ENCODE results near the gene PTGFR. TPM values are rescaled to one million over a fixed set of nuclear protein-coding genes. Genes with fewer than 3 reads are reported as not detected.

Gene PTGFR
- 0.35 TPM for total RNA-seq (2013)
- polyA plus RNA-seq (under 1 TPM in 2 of 3 donors, not detected in 1; 0.43 to 0.88 TPM), polyA minus RNA-seq (0.48 and 0.55 TPM in 2 replicates), total RNA-seq (0.06 to 1.7 (median 0.31) reads per million in 11 experiments)

GRCh38 chr1:78490861-78491450, at the start of gene PTGFR:
PTGFR (plus strand) TSS chr1:78490974; CDS start chr1:78492744, 1,770 bp downstream.
- Histone ChIP-seq H2AFZ (ENCODE audit: insufficient read depth, low read depth, low read length, poor library complexity, severe bottlenecking) (peak within 1 kb of the TSS; percentile 60), H3K4me2 (replicated peaks; ENCODE audit: extremely low read depth, low read length, poor library complexity, severe bottlenecking) (peak within 1 kb of the TSS; percentile 62)
- H3K27me3 Mint-ChIP-seq (ENCODE audit: low read depth in 3 of 3): peaks cover 30 to 37% (median 34%) of the 10 kb centered on the region in 3 donors

GRCh38 chr1:78441921-78442320, 48.9 kb upstream of the PTGFR start:
- H3K4me3 Mint-ChIP-seq: no peak overlapping the region
- DNase-seq: no peak
- H2AFZ ChIP-seq (ENCODE audit: insufficient read depth, low read depth, low read length, poor library complexity, severe bottlenecking): no peak overlapping the region
- intact Hi-C loops (cut with micrococcal nuclease): no loop called here
- H3K4me1 Mint-ChIP-seq: no peaks in the 10 kb centered on the region
- 55% methylated on average over 2 of the region's 3 CpGs for WGBS (ENCODE audit: insufficient coverage)
- no peak overlapping the region for H3K9ac ChIP-seq (ENCODE audit: insufficient read depth, low read length, poor library complexity, severe bottlenecking)
- no peaks in the 10 kb centered on the region for H3K27me3 Mint-ChIP-seq (ENCODE audit: low read depth in 3 of 3)
- H3K36me3 Mint-ChIP-seq: no peaks in the 10 kb centered on the region
- no peaks in the 10 kb centered on the region for H3K4me1 ChIP-seq (ENCODE audit: control insufficient read depth in 1 of 2, insufficient read depth in 2 of 2, low read length in 2 of 2)
- no peaks in the 10 kb centered on the region for H3K79me2 ChIP-seq (ENCODE audit: insufficient read depth, low read length)
- no peak overlapping the region for H3K4me2 ChIP-seq (replicated peaks; ENCODE audit: extremely low read depth, low read length, poor library complexity, severe bottlenecking)
- no peak overlapping the region for H3K4me3 ChIP-seq (replicated peaks in 1 of 3; ENCODE audit: low read depth in 2 of 3, low read length in 3 of 3)
- no peak overlapping the region for H3K27ac ChIP-seq (ENCODE audit: low read depth in 1 of 2, low read length in 2 of 2)
- TF ChIP-seq CTCF (IDR thresholded peaks at IDR 0.05): no peak
- H4K20me1 ChIP-seq (ENCODE audit: insufficient read depth, low read length): no peaks in the 10 kb centered on the region
- H3K9me3 Mint-ChIP-seq: peaks cover 0 to 8% (median 4%) of the 10 kb centered on the region in 7 donors
- H3K36me3 ChIP-seq (replicated peaks in 1 of 2; ENCODE audit: control insufficient read depth in 1 of 2, insufficient read depth in 2 of 2, low read length in 2 of 2): no peaks in the 10 kb centered on the region
- H3K9me3 ChIP-seq (replicated peaks in 1 of 2; ENCODE audit: control insufficient read depth in 1 of 2, insufficient read depth in 1 of 2, low read length in 2 of 2): peaks cover 0 to 3% of the 10 kb centered on the region in 2 donors
- no peaks in the 10 kb centered on the region for H3K27me3 ChIP-seq (ENCODE audit: control insufficient read depth in 2 of 2, insufficient read depth in 2 of 2, low read length in 2 of 2)
- H3K27ac Mint-ChIP-seq: no peak overlapping the region

More at GRCh38 chr1:78490861-78491450, at the start of gene PTGFR:
- Mint-ChIP-seq H3K9me3 (peaks cover 1 to 17% (median 9%) of the 10 kb centered on the region in 7 donors), H3K36me3 (no peaks in the 10 kb centered on the region), H3K4me1 (peaks cover 14% of the 10 kb centered on the region), H3K27ac (peak within 1 kb of the TSS in 4 of 7 donors; percentile 27 to 64 (median 47)), H3K4me3 (peak within 1 kb of the TSS; percentile 76 to 95)
- no peaks in the 10 kb centered on the region for H3K79me2 ChIP-seq (ENCODE audit: insufficient read depth, low read length)
- peaks cover 21 to 32% of the 10 kb centered on the region in 2 donors for H3K27me3 ChIP-seq (ENCODE audit: control insufficient read depth in 2 of 2, insufficient read depth in 2 of 2, low read length in 2 of 2)
- H3K36me3 ChIP-seq (replicated peaks in 1 of 2; ENCODE audit: control insufficient read depth in 1 of 2, insufficient read depth in 2 of 2, low read length in 2 of 2): no peaks in the 10 kb centered on the region
- peaks cover 7 to 8% of the 10 kb centered on the region in 2 donors for H3K4me1 ChIP-seq (ENCODE audit: control insufficient read depth in 1 of 2, insufficient read depth in 2 of 2, low read length in 2 of 2)
- intact Hi-C loops (cut with micrococcal nuclease): no loop called here
- H3K9ac ChIP-seq (ENCODE audit: insufficient read depth, low read length, poor library complexity, severe bottlenecking): peak within 1 kb of the TSS; percentile 20
- H4K20me1 ChIP-seq (ENCODE audit: insufficient read depth, low read length): no peaks in the 10 kb centered on the region
- WGBS (ENCODE audit: insufficient coverage): 2% methylated on average over 39 of the region's 42 CpGs
- TF ChIP-seq CTCF (IDR thresholded peaks at IDR 0.05): no peak
- H3K9me3 ChIP-seq (replicated peaks in 1 of 2; ENCODE audit: control insufficient read depth in 1 of 2, insufficient read depth in 1 of 2, low read length in 2 of 2): no peaks in the 10 kb centered on the region
- H3K27ac ChIP-seq (ENCODE audit: low read depth in 1 of 2, low read length in 2 of 2): no peak within 1 kb of the TSS
- no peak for DNase-seq
- H3K4me3 ChIP-seq (replicated peaks in 1 of 3; ENCODE audit: low read depth in 2 of 3, low read length in 3 of 3): peak within 1 kb of the TSS; percentile 24 to 69 (median 36)

All from CD14-positive monocyte (primary cell).